Trophoblast cell (in vitro differentiated cells and primary cell): Measurements from ENCODE around the gene CASP8AP2.

Source experiments
- DNase-seq, 2 donors: peaks; one replicate each; pipeline ENCODE4 v3.0.0-alpha.2; 2016
- H2AFZ ChIP-seq: 2 replicates; pipeline ENCODE4 v1.6.1; 2013; ENCODE audit warnings: low read length, moderate library complexity, mild to moderate bottlenecking; ENCODE audit not compliant: insufficient read depth, poor library complexity
- H2AK5ac ChIP-seq: 2 replicates; pipeline ENCODE4 v1.6.1; 2013; ENCODE audit warnings: mild to moderate bottlenecking, low read length
- H2BK120ac ChIP-seq: 2 replicates; pipeline ENCODE4 v1.6.1; 2013; ENCODE audit warnings: low read length, mild to moderate bottlenecking, moderate library complexity; ENCODE audit not compliant: insufficient read depth, poor library complexity
- H2BK12ac ChIP-seq: 2 replicates; pipeline ENCODE4 v1.6.1; 2013; ENCODE audit warnings: mild to moderate bottlenecking, low read length, moderate library complexity
- H2BK5ac ChIP-seq: 2 replicates; pipeline ENCODE4 v1.6.1; 2013; ENCODE audit warnings: low read length, low read depth, moderate library complexity, mild to moderate bottlenecking; ENCODE audit not compliant: poor library complexity
- H3K14ac ChIP-seq: 2 replicates; pipeline ENCODE4 v1.6.1; 2013; ENCODE audit warnings: mild to moderate bottlenecking, low read length
- H3K18ac ChIP-seq: 2 replicates; pipeline ENCODE4 v1.6.1; 2013; ENCODE audit warnings: mild to moderate bottlenecking, low read length
- H3K23ac ChIP-seq: 2 replicates; pipeline ENCODE4 v1.6.1; 2013; ENCODE audit warnings: low read length
- H3K27ac ChIP-seq: 2 replicates; pipeline ENCODE4 v1.5.1; 2013; ENCODE audit warnings: low read depth, mild to moderate bottlenecking, inconsistent platforms, low read length, moderate library complexity
- H3K27me3 ChIP-seq: 2 replicates; pipeline ENCODE4 v1.6.1; 2013; ENCODE audit warnings: inconsistent platforms, mild to moderate bottlenecking, low read length, moderate library complexity; ENCODE audit not compliant: insufficient read depth
- H3K36me3 ChIP-seq, 2 experiments: 1 replicate in 1 of 2; 2 replicates in 1 of 2; pipeline ENCODE4 v1.6.1; 2013; ENCODE audit warnings: low read length in 2 of 2, mild to moderate bottlenecking in 2 of 2, moderate library complexity in 1 of 2; ENCODE audit not compliant: insufficient read depth in 2 of 2, control insufficient read depth in 1 of 2
- H3K4ac ChIP-seq: 2 replicates; pipeline ENCODE4 v1.6.1; 2013; ENCODE audit warnings: low read depth, mild to moderate bottlenecking, low read length, moderate library complexity
- H3K4me1 ChIP-seq, 2 experiments: 1 replicate in 1 of 2; 2 replicates in 1 of 2; pipeline ENCODE4 v1.6.1; 2013; ENCODE audit warnings: low read length in 2 of 2, mild to moderate bottlenecking in 2 of 2, moderate library complexity in 1 of 2; ENCODE audit not compliant: insufficient read depth in 2 of 2, control insufficient read depth in 1 of 2
- H3K4me2 ChIP-seq: 2 replicates; pipeline ENCODE4 v1.6.1; 2013; ENCODE audit warnings: inconsistent platforms, mild to moderate bottlenecking, low read length, moderate library complexity
- H3K4me3 ChIP-seq: 2 replicates; pipeline ENCODE4 v1.5.1; 2013; ENCODE audit warnings: mild to moderate bottlenecking, low read depth, low read length, inconsistent platforms
- H3K79me1 ChIP-seq: one replicate; pipeline ENCODE4 v1.6.1; 2013; ENCODE audit warnings: low read length
- H3K79me2 ChIP-seq: 2 replicates; pipeline ENCODE4 v1.6.1; 2013; ENCODE audit warnings: low read length, mild to moderate bottlenecking; ENCODE audit not compliant: control insufficient read depth, insufficient read depth, poor library complexity
- H3K9ac ChIP-seq: 2 replicates; pipeline ENCODE4 v1.6.1; 2013; ENCODE audit warnings: mild to moderate bottlenecking, low read length
- H3K9me3 ChIP-seq: 2 replicates; pipeline ENCODE4 v1.6.1; 2013; ENCODE audit warnings: low read depth, mild to moderate bottlenecking, control low read depth, inconsistent platforms, low read length; ENCODE audit not compliant: insufficient read depth
- H4K12ac ChIP-seq: 2 replicates; pipeline ENCODE4 v1.6.1; 2013; ENCODE audit warnings: low read depth, mild to moderate bottlenecking, low read length, moderate library complexity
- H4K8ac ChIP-seq: 2 replicates; pipeline ENCODE4 v1.6.1; 2013; ENCODE audit warnings: low read depth, mild to moderate bottlenecking, low read length, moderate library complexity
- H4K91ac ChIP-seq: one replicate; pipeline ENCODE4 v1.6.1; 2013; ENCODE audit warnings: low read depth, mild to moderate bottlenecking, low read length, moderate library complexity
- WGBS: extraction: QIAGEN DNeasy Blood & Tissue Kit; methylation state at CpG from one replicate; pipeline ENCODE4 v1.1.7; 2013; ENCODE audit warnings: missing lambda C conversion rate; ENCODE audit not compliant: insufficient read length, insufficient coverage; ENCODE audit errors: extremely low coverage; 5-methylcytosine and 5-hydroxymethylcytosine counted together

CASP8AP2 gene

DNA sequence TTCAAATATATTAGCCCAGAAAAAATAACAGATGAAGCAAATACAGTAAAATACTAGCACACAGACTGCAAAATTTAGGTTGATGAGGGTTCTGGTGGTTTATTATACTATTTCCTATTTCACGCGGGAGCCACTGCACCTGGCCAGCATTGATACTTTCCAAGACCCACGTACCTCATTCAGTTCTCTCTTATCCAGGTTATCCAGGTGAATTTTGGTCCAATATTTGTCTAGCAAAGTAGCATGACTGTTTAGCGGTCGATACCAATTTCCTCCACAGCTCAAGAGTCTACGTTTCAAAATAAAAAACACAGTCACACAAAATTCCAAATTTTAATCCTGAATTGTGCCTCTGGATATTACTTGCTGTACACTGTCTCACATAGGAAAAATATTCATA is 44.8 kb upstream of the CASP8AP2 start:
- WGBS = no CpG with 5 or more reads among the region's 6 CpGs
- no peak for DNase-seq
- Histone ChIP-seq H3K79me2 (no peaks in the 10 kb centered on the region), H4K12ac (no peak overlapping the region), H2AK5ac (no peak overlapping the region), H3K23ac (no peak overlapping the region), H3K27ac (no peak overlapping the region), H3K36me3 (peaks cover 15 to 29% of the 10 kb centered on the region in 2 experiments), H3K4me3 (no peak overlapping the region), H3K79me1 (no peaks in the 10 kb centered on the region), H3K4me2 (no peak overlapping the region), H3K4ac (no peak overlapping the region), H4K8ac (no peak overlapping the region), H3K9me3 (peaks cover 5% of the 10 kb centered on the region), H3K27me3 (no peaks in the 10 kb centered on the region), H2AFZ (no peak overlapping the region), H3K14ac (no peak overlapping the region), H3K18ac (no peak overlapping the region), H2BK120ac (no peak overlapping the region), H2BK5ac (no peak overlapping the region), H3K9ac (no peak overlapping the region), H4K91ac (no peak overlapping the region), H2BK12ac (no peak overlapping the region), H3K4me1 (no peaks in the 10 kb centered on the region)

GRCh38 chr6:89786970-89787369 is 42.7 kb upstream of the CASP8AP2 start:
- peaks cover 5% of the 10 kb centered on the region for H3K9me3 ChIP-seq
- no peak overlapping the region for H3K4me3 ChIP-seq
- H3K18ac ChIP-seq = no peak overlapping the region
- no peak overlapping the region for H3K4me2 ChIP-seq
- peaks cover 13 to 28% of the 10 kb centered on the region in 2 experiments for H3K36me3 ChIP-seq
- H3K27me3 ChIP-seq = no peaks in the 10 kb centered on the region
- no peak overlapping the region for H2AK5ac ChIP-seq
- no peaks in the 10 kb centered on the region for H3K79me1 ChIP-seq
- H2AFZ ChIP-seq = no peak overlapping the region
- H3K27ac ChIP-seq = no peak overlapping the region
- H3K9ac ChIP-seq = no peak overlapping the region
- no peak for DNase-seq
- H4K8ac ChIP-seq = no peak overlapping the region
- WGBS = no CpG with 5 or more reads among the region's 2 CpGs
- H3K14ac ChIP-seq = no peak overlapping the region
- no peak overlapping the region for H3K23ac ChIP-seq
- H3K79me2 ChIP-seq = no peaks in the 10 kb centered on the region
- H2BK12ac ChIP-seq = no peak overlapping the region
- no peak overlapping the region for H2BK5ac ChIP-seq
- no peak overlapping the region for H3K4ac ChIP-seq
- H4K91ac ChIP-seq = no peak overlapping the region
- no peak overlapping the region for H2BK120ac ChIP-seq
- no peak overlapping the region for H4K12ac ChIP-seq
- no peaks in the 10 kb centered on the region for H3K4me1 ChIP-seq

DNA sequence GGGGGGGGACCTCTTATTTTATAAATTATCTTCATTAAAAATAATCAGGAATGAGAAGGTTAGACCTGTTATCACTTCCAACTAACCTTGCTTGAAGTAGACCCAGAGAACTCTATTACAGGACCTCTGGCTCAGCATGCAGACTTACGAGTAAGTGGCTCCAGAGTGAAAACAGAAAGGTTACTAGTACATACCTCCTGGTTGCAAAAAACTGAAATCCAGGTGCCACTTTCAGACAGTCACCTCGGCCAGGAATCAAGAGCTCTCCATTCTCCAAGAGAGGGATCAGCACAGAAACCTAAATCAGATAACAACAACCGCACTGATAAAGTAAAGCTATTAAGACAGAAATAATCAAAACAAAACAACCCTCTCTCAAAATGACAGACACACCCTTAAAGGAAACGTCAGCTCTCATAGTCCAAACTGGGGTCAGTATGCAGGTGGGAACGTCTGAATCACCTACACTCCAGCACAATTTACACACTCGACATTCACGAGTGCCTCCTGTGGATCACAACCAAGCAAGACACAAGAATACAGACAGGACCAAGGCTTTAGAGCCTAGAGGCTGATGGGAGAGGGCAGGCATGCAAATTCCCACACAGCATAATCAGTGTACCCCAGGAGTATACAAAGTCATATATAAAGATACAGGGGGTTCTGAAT is 41.9 kb upstream of the CASP8AP2 start:
- Histone ChIP-seq H2BK5ac (no peak overlapping the region), H4K8ac (no peak overlapping the region), H3K18ac (no peak overlapping the region), H2BK120ac (no peak overlapping the region), H2AFZ (no peak overlapping the region), H3K23ac (no peak overlapping the region), H4K91ac (no peak overlapping the region), H3K4me3 (no peak overlapping the region), H3K14ac (no peak overlapping the region), H3K27ac (no peak overlapping the region), H2BK12ac (no peak overlapping the region), H3K4me2 (no peak overlapping the region), H2AK5ac (no peak overlapping the region), H4K12ac (no peak overlapping the region), H3K9ac (no peak overlapping the region), H3K36me3 (peaks cover 11 to 27% of the 10 kb centered on the region in 2 experiments), H3K4ac (no peak overlapping the region), H3K4me1 (no peaks in the 10 kb centered on the region), H3K9me3 (peaks cover 2% of the 10 kb centered on the region), H3K79me2 (no peaks in the 10 kb centered on the region), H3K79me1 (no peaks in the 10 kb centered on the region), H3K27me3 (no peaks in the 10 kb centered on the region)
- no peak for DNase-seq
- no CpG with 5 or more reads among the region's 7 CpGs for WGBS

- no peak overlapping the region for H3K14ac ChIP-seq
- no peaks in the 10 kb centered on the region for H3K27me3 ChIP-seq
- no peak overlapping the region for H2AFZ ChIP-seq
- no peak overlapping the region for H4K12ac ChIP-seq
- no peak overlapping the region for H2BK12ac ChIP-seq
- no peak overlapping the region for H3K4ac ChIP-seq
- H2AK5ac ChIP-seq = no peak overlapping the region
- peaks cover 10 to 27% of the 10 kb centered on the region in 2 experiments for H3K36me3 ChIP-seq
- H3K9me3 ChIP-seq = no peaks in the 10 kb centered on the region
- H3K4me1 ChIP-seq = no peaks in the 10 kb centered on the region
- H3K18ac ChIP-seq = no peak overlapping the region
- no peak overlapping the region for H3K9ac ChIP-seq
- no peak overlapping the region for H4K8ac ChIP-seq
- H2BK5ac ChIP-seq = no peak overlapping the region
- H4K91ac ChIP-seq = no peak overlapping the region
- H3K4me2 ChIP-seq = no peak overlapping the region
- no CpG with 5 or more reads among the region's 1 CpG for WGBS
- H3K27ac ChIP-seq = no peak overlapping the region
- no peak overlapping the region for H3K23ac ChIP-seq
- H2BK120ac ChIP-seq = no peak overlapping the region
- no peaks in the 10 kb centered on the region for H3K79me1 ChIP-seq
- H3K4me3 ChIP-seq = no peak overlapping the region
- DNase-seq = no peak
- no peaks in the 10 kb centered on the region for H3K79me2 ChIP-seq
These were observed 39.7 kb upstream of the CASP8AP2 start for GRCh38 chr6:89789980-89790379.
